ENCODE data around the gene PIPOX. TPM values are rescaled to one million over a fixed set of nuclear protein-coding genes. Genes with fewer than 3 reads are reported as not detected.

Gene PIPOX
- total RNA-seq, 1 donor from 2014 or later = 1.8 TPM

DNA sequence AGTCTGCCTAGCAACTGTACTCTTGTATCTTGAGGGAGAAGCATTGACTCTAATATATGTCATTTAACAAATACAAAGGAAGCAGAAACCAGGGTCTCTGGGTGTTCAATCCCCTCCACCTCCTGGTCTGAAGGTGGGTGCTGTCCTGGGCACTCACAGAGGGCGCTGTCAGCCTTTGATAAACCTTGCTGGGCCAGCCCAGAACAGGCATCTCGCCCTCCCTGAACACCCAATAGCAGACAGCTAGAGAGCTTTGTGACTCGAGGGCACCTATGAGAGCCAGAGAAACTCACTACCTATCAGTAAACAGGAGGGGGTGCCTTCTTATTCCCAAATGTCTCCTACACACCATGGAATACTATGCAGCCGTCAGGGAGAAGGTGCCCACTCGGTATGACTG is 6.4 kb upstream of the PIPOX start:
- Mint-ChIP-seq H3K27ac (ENCODE audit: unreplicated experiment) (no peak overlapping the region), H3K9me3 (ENCODE audit: unreplicated experiment) (peaks cover 18% of the 10 kb centered on the region), H3K27me3 (ENCODE audit: low read depth, unreplicated experiment) (peaks cover 22% of the 10 kb centered on the region), H3K4me1 (ENCODE audit: low read depth, unreplicated experiment) (peaks cover 8% of the 10 kb centered on the region), H3K4me3 (ENCODE audit: unreplicated experiment) (no peak overlapping the region), H3K36me3 (ENCODE audit: low read depth, unreplicated experiment) (peaks cover 4% of the 10 kb centered on the region)
- Histone ChIP-seq H3K9me3 (ENCODE audit: insufficient read depth, low read depth, low read length) (peaks cover 20% of the 10 kb centered on the region), H3K4me3 (ENCODE audit: insufficient read depth, low read depth, low read length) (no peak overlapping the region), H4K20me1 (ENCODE audit: insufficient read depth, low read length) (no peaks in the 10 kb centered on the region), H3K36me3 (ENCODE audit: insufficient read depth, low read length) (no peaks in the 10 kb centered on the region), H3K27ac (ENCODE audit: low read depth, low read length) (no peak overlapping the region), H2AFZ (ENCODE audit: low read depth, low read length) (no peak overlapping the region), H3K4me1 (ENCODE audit: insufficient read depth, low read length) (peaks cover 6% of the 10 kb centered on the region), H3K27me3 (ENCODE audit: insufficient read depth, low read length) (peaks cover 54% of the 10 kb centered on the region), H3K9ac (ENCODE audit: low read length) (no peak overlapping the region), H3K4me2 (ENCODE audit: low read length) (no peak overlapping the region), H3K79me2 (ENCODE audit: insufficient read depth, low read length) (no peaks in the 10 kb centered on the region)
- DNase-seq (ENCODE audit: low read depth) (no peak), FAIRE-seq (no peak)
- no peak for TF ChIP-seq EZH2 (IDR thresholded peaks at IDR 0.05; ENCODE audit: insufficient read depth, low read length)
- TF ChIP-seq, protein P1, sequence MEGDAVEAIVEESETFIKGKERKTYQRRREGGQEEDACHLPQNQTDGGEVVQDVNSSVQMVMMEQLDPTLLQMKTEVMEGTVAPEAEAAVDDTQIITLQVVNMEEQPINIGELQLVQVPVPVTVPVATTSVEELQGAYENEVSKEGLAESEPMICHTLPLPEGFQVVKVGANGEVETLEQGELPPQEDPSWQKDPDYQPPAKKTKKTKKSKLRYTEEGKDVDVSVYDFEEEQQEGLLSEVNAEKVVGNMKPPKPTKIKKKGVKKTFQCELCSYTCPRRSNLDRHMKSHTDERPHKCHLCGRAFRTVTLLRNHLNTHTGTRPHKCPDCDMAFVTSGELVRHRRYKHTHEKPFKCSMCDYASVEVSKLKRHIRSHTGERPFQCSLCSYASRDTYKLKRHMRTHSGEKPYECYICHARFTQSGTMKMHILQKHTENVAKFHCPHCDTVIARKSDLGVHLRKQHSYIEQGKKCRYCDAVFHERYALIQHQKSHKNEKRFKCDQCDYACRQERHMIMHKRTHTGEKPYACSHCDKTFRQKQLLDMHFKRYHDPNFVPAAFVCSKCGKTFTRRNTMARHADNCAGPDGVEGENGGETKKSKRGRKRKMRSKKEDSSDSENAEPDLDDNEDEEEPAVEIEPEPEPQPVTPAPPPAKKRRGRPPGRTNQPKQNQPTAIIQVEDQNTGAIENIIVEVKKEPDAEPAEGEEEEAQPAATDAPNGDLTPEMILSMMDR (IDR thresholded peaks at IDR 0.05; ENCODE audit: insufficient read depth, low read depth, low read length) = no peak

DNA sequence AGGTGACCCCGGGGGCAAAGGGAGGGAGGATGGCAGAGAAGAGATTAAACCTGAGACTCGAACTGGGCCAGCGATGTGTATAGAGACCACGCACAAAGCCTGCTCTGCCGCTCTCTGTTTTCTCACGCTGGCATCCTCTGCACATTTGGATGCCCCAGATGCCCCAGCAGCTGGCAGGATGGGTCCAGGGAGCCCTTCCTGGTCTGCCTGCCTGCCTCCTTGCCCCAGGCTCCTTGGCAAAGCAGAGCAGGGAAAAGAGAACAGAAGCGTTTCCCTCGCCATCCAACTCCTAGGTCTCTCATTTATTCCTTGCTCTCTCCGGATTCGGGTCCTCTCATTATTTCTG is 5.2 kb upstream of the PIPOX start:
- no peak for FAIRE-seq
- H3K27me3 ChIP-seq (ENCODE audit: insufficient read depth, low read length) = peaks cover 43% of the 10 kb centered on the region

More for the DNA sequence above, 5.2 kb upstream of the PIPOX start:
- H3K4me1 Mint-ChIP-seq (ENCODE audit: low read depth, unreplicated experiment) = peaks cover 14% of the 10 kb centered on the region
- no peak overlapping the region for H3K27ac ChIP-seq (ENCODE audit: low read depth, low read length)
- no peak overlapping the region for H3K4me3 ChIP-seq (ENCODE audit: insufficient read depth, low read depth, low read length)
- H3K4me1 ChIP-seq (ENCODE audit: insufficient read depth, low read length) = peaks cover 13% of the 10 kb centered on the region
- H2AFZ ChIP-seq (ENCODE audit: low read depth, low read length) = no peak overlapping the region
- peaks cover 20% of the 10 kb centered on the region for H3K9me3 ChIP-seq (ENCODE audit: insufficient read depth, low read depth, low read length)
- no peak for DNase-seq (ENCODE audit: low read depth)
- no peaks in the 10 kb centered on the region for H3K79me2 ChIP-seq (ENCODE audit: insufficient read depth, low read length)
- H3K4me2 ChIP-seq (ENCODE audit: low read length) = peak overlapping the region; percentile 23
- peaks cover 11% of the 10 kb centered on the region for H3K27me3 Mint-ChIP-seq (ENCODE audit: low read depth, unreplicated experiment)
- no peak overlapping the region for H3K9ac ChIP-seq (ENCODE audit: low read length)
- H3K36me3 ChIP-seq (ENCODE audit: insufficient read depth, low read length) = no peaks in the 10 kb centered on the region
- H3K4me3 Mint-ChIP-seq (ENCODE audit: unreplicated experiment) = no peak overlapping the region
- peaks cover 3% of the 10 kb centered on the region for H3K36me3 Mint-ChIP-seq (ENCODE audit: low read depth, unreplicated experiment)
- peaks cover 14% of the 10 kb centered on the region for H3K9me3 Mint-ChIP-seq (ENCODE audit: unreplicated experiment)
- no peak overlapping the region for H3K27ac Mint-ChIP-seq (ENCODE audit: unreplicated experiment)
- H4K20me1 ChIP-seq (ENCODE audit: insufficient read depth, low read length) = no peaks in the 10 kb centered on the region
- no peak for TF ChIP-seq EZH2 (IDR thresholded peaks at IDR 0.05; ENCODE audit: insufficient read depth, low read length)
- TF ChIP-seq, protein P1 (IDR thresholded peaks at IDR 0.05; ENCODE audit: insufficient read depth, low read depth, low read length) = no peak

All from astrocyte (in vitro differentiated cells and primary cell).